ENCODE measurements around the gene PER3. TPM values are rescaled to one million over a fixed set of nuclear protein-coding genes. Genes with fewer than 3 reads are reported as not detected.

Gene PER3
- total and polyA plus RNA-seq, 2 of the 13 experiments (the other 11 are each of a cell fraction or from before 2014, with no cell fraction given): 3.0 to 6.0 TPM

DNA sequence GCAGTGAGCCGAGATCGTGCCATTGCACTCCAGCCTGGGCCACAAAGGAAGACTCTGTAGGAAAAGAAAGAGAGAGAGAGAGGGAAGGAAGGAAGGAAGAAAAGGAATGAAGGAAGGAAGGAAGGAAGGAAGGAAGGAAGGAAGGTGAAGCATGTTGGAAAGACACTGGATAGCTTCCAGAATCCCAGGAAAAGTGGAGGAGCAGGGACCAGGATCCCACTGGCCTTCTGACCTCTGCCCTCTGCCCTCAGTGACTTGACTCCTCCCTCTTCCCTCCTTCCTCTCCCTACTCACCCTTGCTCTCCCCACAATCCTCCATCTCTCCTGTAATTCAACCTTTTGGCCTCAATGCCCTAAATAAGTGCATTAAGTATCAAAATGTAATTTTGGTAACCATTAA is 72.9 kb downstream of the PER3 start (continued):
- TF ChIP-seq, protein P1, sequence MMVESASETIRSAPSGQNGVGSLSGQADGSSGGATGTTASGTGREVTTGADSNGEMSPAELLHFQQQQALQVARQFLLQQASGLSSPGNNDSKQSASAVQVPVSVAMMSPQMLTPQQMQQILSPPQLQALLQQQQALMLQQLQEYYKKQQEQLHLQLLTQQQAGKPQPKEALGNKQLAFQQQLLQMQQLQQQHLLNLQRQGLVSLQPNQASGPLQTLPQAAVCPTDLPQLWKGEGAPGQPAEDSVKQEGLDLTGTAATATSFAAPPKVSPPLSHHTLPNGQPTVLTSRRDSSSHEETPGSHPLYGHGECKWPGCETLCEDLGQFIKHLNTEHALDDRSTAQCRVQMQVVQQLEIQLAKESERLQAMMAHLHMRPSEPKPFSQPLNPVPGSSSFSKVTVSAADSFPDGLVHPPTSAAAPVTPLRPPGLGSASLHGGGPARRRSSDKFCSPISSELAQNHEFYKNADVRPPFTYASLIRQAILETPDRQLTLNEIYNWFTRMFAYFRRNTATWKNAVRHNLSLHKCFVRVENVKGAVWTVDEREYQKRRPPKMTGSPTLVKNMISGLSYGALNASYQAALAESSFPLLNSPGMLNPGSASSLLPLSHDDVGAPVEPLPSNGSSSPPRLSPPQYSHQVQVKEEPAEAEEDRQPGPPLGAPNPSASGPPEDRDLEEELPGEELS (CRISPR knock-in tag; IDR thresholded peaks at IDR 0.05): no peak
- TF ChIP-seq GATAD1 (CRISPR knock-in tag; IDR thresholded peaks at IDR 0.05) (no peak), E2F2 (CRISPR knock-in tag; IDR thresholded peaks at IDR 0.05; ENCODE audit: borderline replicate concordance) (no peak)

GRCh38 chr1:7857985-7858384 is 73.9 kb downstream of the PER3 start:
- no peak overlapping the region for H3K27ac ChIP-seq (ENCODE audit: extremely low read length, insufficient read depth, low read length)
- no peaks in the 10 kb centered on the region; a peak in 2 of 5 replicates for H3K27me3 ChIP-seq (ENCODE audit: control insufficient read depth in 1 of 2, insufficient read depth in 2 of 2, low read length in 2 of 2)
- ChIA-PET CTCF (ENCODE audit: low intra/inter-chr PET ratio, low total read pairs) (no interaction called here), POLR2A (no interaction called here)
- H3K36me3 ChIP-seq (replicated peaks in 1 of 2; ENCODE audit: control insufficient read depth in 1 of 2, insufficient read depth in 2 of 2, low read length in 2 of 2): no peaks in the 10 kb centered on the region
- no peak overlapping the region for H3K4me3 ChIP-seq (replicated peaks in 1 of 3; ENCODE audit: insufficient read depth in 1 of 3, low read depth in 2 of 3, low read length in 3 of 3)
- FAIRE-seq (no peak), ATAC-seq (no peak), DNase-seq (ENCODE audit: low spot score) (no peak)
- no TSS peak for BruUV-seq (replicated peaks)
- no peaks in the 10 kb centered on the region for H4K20me1 ChIP-seq (ENCODE audit: insufficient read depth, low read length)
- H3K79me2 ChIP-seq (ENCODE audit: insufficient read depth, low read length): no peaks in the 10 kb centered on the region
- H3K4me2 ChIP-seq (ENCODE audit: low read depth, low read length): no peak overlapping the region
- in situ Hi-C loops (cut with HindIII; ENCODE audit: extremely low pct_ligation_motif_present, low pct_unique_long_range_greater_than_20kb) (loop anchor here (25.0 kb wide), 1 partner anchor 196 kb away; no protein-coding TSS in a partner anchor), intact Hi-C loops (cut with micrococcal nuclease; ENCODE audit: unreplicated experiment) (loop anchor here (2.0 kb wide), 1 partner anchor 191 kb away; no protein-coding TSS in a partner anchor)
- H2AFZ ChIP-seq (ENCODE audit: low read length): no peak overlapping the region
- peaks cover 26% of the 10 kb centered on the region; the same call in 1 of the 2 replicates for H3K4me1 ChIP-seq (ENCODE audit: insufficient read depth, low read length)
- H3K9ac ChIP-seq (ENCODE audit: insufficient read depth, low read depth, low read length): no peak overlapping the region
- no peaks in the 10 kb centered on the region for H3K9me3 ChIP-seq (ENCODE audit: low read length)
- 38% methylated on average over 4 of the region's 4 CpGs for WGBS (ENCODE audit: low lambda C conversion rate)
- TF ChIP-seq ZNF484 (CRISPR knock-in tag; IDR thresholded peaks at IDR 0.05; ENCODE audit: borderline replicate concordance, low read depth): no peak
- TF ChIP-seq POLR2G (IDR thresholded peaks at IDR 0.05; ENCODE audit: low read depth, low read length): no peak
- no peak for TF ChIP-seq ZNF501 (CRISPR knock-in tag; IDR thresholded peaks at IDR 0.05)
- TF ChIP-seq, protein P2, sequence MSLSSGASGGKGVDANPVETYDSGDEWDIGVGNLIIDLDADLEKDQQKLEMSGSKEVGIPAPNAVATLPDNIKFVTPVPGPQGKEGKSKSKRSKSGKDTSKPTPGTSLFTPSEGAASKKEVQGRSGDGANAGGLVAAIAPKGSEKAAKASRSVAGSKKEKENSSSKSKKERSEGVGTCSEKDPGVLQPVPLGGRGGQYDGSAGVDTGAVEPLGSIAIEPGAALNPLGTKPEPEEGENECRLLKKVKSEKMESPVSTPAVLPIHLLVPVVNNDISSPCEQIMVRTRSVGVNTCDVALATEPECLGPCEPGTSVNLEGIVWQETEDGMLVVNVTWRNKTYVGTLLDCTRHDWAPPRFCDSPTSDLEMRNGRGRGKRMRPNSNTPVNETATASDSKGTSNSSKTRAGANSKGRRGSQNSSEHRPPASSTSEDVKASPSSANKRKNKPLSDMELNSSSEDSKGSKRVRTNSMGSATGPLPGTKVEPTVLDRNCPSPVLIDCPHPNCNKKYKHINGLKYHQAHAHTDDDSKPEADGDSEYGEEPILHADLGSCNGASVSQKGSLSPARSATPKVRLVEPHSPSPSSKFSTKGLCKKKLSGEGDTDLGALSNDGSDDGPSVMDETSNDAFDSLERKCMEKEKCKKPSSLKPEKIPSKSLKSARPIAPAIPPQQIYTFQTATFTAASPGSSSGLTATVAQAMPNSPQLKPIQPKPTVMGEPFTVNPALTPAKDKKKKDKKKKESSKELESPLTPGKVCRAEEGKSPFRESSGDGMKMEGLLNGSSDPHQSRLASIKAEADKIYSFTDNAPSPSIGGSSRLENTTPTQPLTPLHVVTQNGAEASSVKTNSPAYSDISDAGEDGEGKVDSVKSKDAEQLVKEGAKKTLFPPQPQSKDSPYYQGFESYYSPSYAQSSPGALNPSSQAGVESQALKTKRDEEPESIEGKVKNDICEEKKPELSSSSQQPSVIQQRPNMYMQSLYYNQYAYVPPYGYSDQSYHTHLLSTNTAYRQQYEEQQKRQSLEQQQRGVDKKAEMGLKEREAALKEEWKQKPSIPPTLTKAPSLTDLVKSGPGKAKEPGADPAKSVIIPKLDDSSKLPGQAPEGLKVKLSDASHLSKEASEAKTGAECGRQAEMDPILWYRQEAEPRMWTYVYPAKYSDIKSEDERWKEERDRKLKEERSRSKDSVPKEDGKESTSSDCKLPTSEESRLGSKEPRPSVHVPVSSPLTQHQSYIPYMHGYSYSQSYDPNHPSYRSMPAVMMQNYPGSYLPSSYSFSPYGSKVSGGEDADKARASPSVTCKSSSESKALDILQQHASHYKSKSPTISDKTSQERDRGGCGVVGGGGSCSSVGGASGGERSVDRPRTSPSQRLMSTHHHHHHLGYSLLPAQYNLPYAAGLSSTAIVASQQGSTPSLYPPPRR (CRISPR knock-in tag; IDR thresholded peaks at IDR 0.05; ENCODE audit: borderline replicate concordance): no peak
- TF ChIP-seq ZNF160 (CRISPR knock-in tag; IDR thresholded peaks at IDR 0.05): no peak
- TF ChIP-seq FOXO1 (CRISPR knock-in tag; IDR thresholded peaks at IDR 0.05): no peak
- TF ChIP-seq, protein P3, sequence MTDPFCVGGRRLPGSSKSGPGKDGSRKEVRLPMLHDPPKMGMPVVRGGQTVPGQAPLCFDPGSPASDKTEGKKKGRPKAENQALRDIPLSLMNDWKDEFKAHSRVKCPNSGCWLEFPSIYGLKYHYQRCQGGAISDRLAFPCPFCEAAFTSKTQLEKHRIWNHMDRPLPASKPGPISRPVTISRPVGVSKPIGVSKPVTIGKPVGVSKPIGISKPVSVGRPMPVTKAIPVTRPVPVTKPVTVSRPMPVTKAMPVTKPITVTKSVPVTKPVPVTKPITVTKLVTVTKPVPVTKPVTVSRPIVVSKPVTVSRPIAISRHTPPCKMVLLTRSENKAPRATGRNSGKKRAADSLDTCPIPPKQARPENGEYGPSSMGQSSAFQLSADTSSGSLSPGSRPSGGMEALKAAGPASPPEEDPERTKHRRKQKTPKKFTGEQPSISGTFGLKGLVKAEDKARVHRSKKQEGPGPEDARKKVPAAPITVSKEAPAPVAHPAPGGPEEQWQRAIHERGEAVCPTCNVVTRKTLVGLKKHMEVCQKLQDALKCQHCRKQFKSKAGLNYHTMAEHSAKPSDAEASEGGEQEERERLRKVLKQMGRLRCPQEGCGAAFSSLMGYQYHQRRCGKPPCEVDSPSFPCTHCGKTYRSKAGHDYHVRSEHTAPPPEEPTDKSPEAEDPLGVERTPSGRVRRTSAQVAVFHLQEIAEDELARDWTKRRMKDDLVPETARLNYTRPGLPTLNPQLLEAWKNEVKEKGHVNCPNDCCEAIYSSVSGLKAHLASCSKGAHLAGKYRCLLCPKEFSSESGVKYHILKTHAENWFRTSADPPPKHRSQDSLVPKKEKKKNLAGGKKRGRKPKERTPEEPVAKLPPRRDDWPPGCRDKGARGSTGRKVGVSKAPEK (CRISPR knock-in tag; IDR thresholded peaks at IDR 0.05; ENCODE audit: borderline replicate concordance): no peak
- TF ChIP-seq CEBPG (CRISPR knock-in tag; IDR thresholded peaks at IDR 0.05): no peak
- TF ChIP-seq DRAP1 (CRISPR knock-in tag; IDR thresholded peaks at IDR 0.05): no peak
